HG02763 (cell line): Measurements from ENCODE around the gene SLC37A1.

Experiments used
- ATAC-seq: cut with Tn5 transposase; IDR thresholded peaks from one replicate; pipeline ENCODE4 v1.9.1; 2021; ENCODE audit warnings: mild to moderate bottlenecking, moderate library complexity; ENCODE audit not compliant: unreplicated experiment

SLC37A1 gene

GRCh38 chr21:42503711-42504110 is 9.9 kb upstream of the SLC37A1 start:
- ATAC-seq = no peak

GRCh38 chr21:42505090-42505726 is 8.4 kb upstream of the SLC37A1 start:
- peak; percentile 88 for ATAC-seq

GRCh38 chr21:42507418-42507817 is 6.2 kb upstream of the SLC37A1 start:
- no peak for ATAC-seq

- ATAC-seq = no peak
These were observed 5.3 kb upstream of the SLC37A1 start for GRCh38 chr21:42508371-42508770.

GRCh38 chr21:42509244-42509643 is 4.4 kb upstream of the SLC37A1 start:
- ATAC-seq = no peak

GRCh38 chr21:42512346-42513034 is 1.2 kb upstream of the SLC37A1 start:
- ATAC-seq = no peak

- no peak for ATAC-seq
These were observed 582 bp downstream of the SLC37A1 start for GRCh38 chr21:42513985-42514882.

- ATAC-seq = no peak
These were observed 1.2 kb downstream of the SLC37A1 start for GRCh38 chr21:42514883-42515228.

GRCh38 chr21:42515708-42516502 is 2.3 kb downstream of the SLC37A1 start:
- ATAC-seq = no peak

- ATAC-seq = no peak
These were observed 4.6 kb downstream of the SLC37A1 start for GRCh38 chr21:42518215-42518614.

- no peak for ATAC-seq
These were observed 5.0 kb downstream of the SLC37A1 start for GRCh38 chr21:42518626-42519025.

GRCh38 chr21:42520628-42521253 is 7.1 kb downstream of the SLC37A1 start:
- no peak for ATAC-seq

GRCh38 chr21:42521384-42521783 is 7.7 kb downstream of the SLC37A1 start:
- no peak for ATAC-seq

- no peak for ATAC-seq
These were observed 8.2 kb downstream of the SLC37A1 start for GRCh38 chr21:42521805-42522204.

- no peak for ATAC-seq
These were observed 8.6 kb downstream of the SLC37A1 start for GRCh38 chr21:42522271-42522670.

- ATAC-seq = no peak
These were observed 9.1 kb downstream of the SLC37A1 start for GRCh38 chr21:42522771-42523170.

GRCh38 chr21:42523211-42523610 is 9.6 kb downstream of the SLC37A1 start:
- no peak for ATAC-seq

GRCh38 chr21:42523941-42524340 is 10.3 kb downstream of the SLC37A1 start:
- no peak for ATAC-seq

- peak; percentile 72 for ATAC-seq
These were observed 10.8 kb downstream of the SLC37A1 start for GRCh38 chr21:42524341-42525028.

- ATAC-seq = peak; percentile 17
These were observed 11.5 kb downstream of the SLC37A1 start for GRCh38 chr21:42525029-42525581.
